HG03139 (cell line): ENCODE data around the gene CAMSAP2.

Source experiments
- ATAC-seq: cut with Tn5 transposase; IDR thresholded peaks from one replicate; pipeline ENCODE4 v1.9.1; 2021; ENCODE audit not compliant: unreplicated experiment

CAMSAP2 gene

GRCh38 chr1:200875416-200875815 is 136.7 kb downstream of the CAMSAP2 start:
- ATAC-seq = no peak

DNA sequence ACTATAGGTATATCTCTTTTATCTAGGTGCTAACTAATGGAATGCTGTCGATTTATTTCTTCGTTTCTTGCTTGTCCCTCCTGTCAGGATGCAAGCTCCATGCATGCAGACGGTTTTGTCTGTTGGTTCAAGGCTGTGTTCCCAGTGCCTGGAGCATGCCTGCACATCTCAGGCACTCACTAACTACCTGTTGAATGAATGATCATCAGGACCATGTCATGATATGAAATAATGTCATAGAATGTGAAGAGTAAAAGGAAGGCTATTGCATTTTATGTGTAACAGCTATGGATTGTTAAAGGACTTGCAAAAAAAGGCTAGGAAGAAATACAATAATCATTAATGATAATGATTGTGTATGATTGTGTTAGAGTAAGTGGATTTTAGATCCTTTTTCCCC is 138.3 kb downstream of the CAMSAP2 start:
- ATAC-seq = no peak

- ATAC-seq = peak; percentile 35
Observed at GRCh38 chr1:200877839-200878551, 139.3 kb downstream of the CAMSAP2 start.

GRCh38 chr1:200880212-200880611 is 141.5 kb downstream of the CAMSAP2 start:
- ATAC-seq = no peak

GRCh38 chr1:200883118-200883517 is 144.4 kb downstream of the CAMSAP2 start:
- no peak for ATAC-seq

GRCh38 chr1:200885623-200886402 is 147.1 kb downstream of the CAMSAP2 start:
- no peak for ATAC-seq

- ATAC-seq = no peak
Observed at GRCh38 chr1:200886594-200886993, 147.9 kb downstream of the CAMSAP2 start.

- ATAC-seq = no peak
Observed at GRCh38 chr1:200887036-200887435, 148.3 kb downstream of the CAMSAP2 start.

- no peak for ATAC-seq
Observed at GRCh38 chr1:200887772-200888348, 149.2 kb downstream of the CAMSAP2 start.

- peak; percentile 85 for ATAC-seq
Observed at GRCh38 chr1:200888349-200888838, 149.7 kb downstream of the CAMSAP2 start.

DNA sequence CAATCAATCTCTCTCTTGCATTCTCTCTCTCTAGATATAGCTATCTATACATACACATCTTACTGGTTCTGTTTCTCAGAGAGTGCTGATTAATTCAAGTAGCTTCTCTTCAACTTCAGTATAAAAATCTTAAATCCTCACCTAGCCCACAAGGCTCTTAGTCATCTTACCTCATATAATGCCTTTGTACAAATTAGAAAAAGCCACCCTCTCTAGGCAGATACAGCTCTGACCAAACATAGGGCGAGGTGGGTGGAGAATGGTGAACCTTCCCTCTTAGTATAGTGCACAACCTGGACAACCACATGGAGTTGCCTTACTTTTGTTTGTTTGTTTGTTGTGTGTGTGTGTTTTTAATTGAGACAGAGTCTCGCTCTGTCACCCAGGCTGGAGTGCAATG is 150.9 kb downstream of the CAMSAP2 start:
- ATAC-seq = no peak

DNA sequence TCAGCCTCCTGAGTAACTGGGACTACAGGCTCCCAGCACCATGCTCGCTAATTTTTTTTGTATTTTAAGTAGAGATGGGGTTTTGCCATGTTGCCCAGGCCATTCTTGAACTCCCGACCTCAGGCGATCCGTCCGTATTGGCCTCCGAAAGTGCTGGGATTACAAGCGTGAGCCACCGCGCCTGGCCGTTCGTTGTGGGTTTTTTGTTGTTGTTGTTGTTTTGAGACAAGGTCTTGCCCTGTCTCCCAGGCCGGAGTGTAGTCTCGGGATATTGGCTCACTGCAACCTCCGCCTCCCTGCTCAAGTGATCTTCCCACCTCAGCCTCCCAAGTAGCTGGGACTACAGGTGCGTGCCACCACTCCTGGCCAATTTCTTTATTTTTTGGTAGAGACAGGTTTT is 151.3 kb downstream of the CAMSAP2 start:
- no peak for ATAC-seq

GRCh38 chr1:200890818-200891773 is 152.4 kb downstream of the CAMSAP2 start:
- no peak for ATAC-seq

GRCh38 chr1:200891774-200892157 is 153.1 kb downstream of the CAMSAP2 start:
- no peak for ATAC-seq

DNA sequence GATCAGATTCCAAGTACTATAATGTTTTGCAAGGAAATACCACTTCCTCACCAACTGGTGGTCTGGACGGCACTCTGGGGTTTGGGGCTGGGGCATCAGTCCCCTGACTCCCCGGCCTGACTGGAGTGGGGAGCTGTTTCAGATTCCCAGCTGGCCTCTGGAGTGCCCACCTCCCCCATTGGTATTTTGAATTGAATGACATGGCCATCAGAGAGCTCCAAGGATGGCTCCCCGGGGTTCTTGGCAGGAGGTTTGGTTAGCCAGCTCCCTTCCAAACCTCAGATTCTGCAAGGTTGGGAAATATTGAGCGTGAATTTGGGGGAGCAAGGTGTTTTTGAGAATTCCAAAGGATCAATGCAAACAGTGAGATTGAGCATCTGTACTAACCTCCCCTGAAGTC is 153.9 kb downstream of the CAMSAP2 start:
- no peak for ATAC-seq

- no peak for ATAC-seq
Observed at GRCh38 chr1:200892958-200893357, 154.3 kb downstream of the CAMSAP2 start.

- no peak for ATAC-seq
Observed at GRCh38 chr1:200893411-200893901, 154.8 kb downstream of the CAMSAP2 start.

- ATAC-seq = no peak
Observed at GRCh38 chr1:200894712-200895442, 156.2 kb downstream of the CAMSAP2 start, which contains the start of gene INAVA. Gene INAVA, plus strand, starts transcription at chr1:200894900. Its CDS starts 3,501 bp downstream, at chr1:200898401.

- ATAC-seq = no peak
Observed at GRCh38 chr1:200895443-200895789, 156.7 kb downstream of the CAMSAP2 start.
